ENCODE data around the gene HEPACAM.

The HEPACAM gene

GRCh38 chr11:124884869-124885479 lies 50.9 kb downstream of the HEPACAM start:
- DNase-seq (ENCODE audit: low read depth in 3 of 3): no peak

- no peak for DNase-seq (ENCODE audit: low read depth in 3 of 3)
Measured at GRCh38 chr11:124884340-124884739, 51.5 kb downstream of the HEPACAM start.

- no peak for DNase-seq (ENCODE audit: low read depth in 3 of 3)
Measured at GRCh38 chr11:124882339-124883071, 53.3 kb downstream of the HEPACAM start.

GRCh38 chr11:124880958-124881357 lies 54.9 kb downstream of the HEPACAM start:
- DNase-seq (ENCODE audit: low read depth in 3 of 3): no peak

GRCh38 chr11:124880290-124880611 lies 55.6 kb downstream of the HEPACAM start:
- DNase-seq (ENCODE audit: low read depth in 3 of 3): no peak

GRCh38 chr11:124879493-124880289 lies 56.2 kb downstream of the HEPACAM start:
- DNase-seq (ENCODE audit: low read depth in 3 of 3): no peak

- no peak for DNase-seq (ENCODE audit: low read depth in 3 of 3)
Measured at GRCh38 chr11:124878759-124879492, 56.9 kb downstream of the HEPACAM start.

- no peak for DNase-seq (ENCODE audit: low read depth in 3 of 3)
Measured at GRCh38 chr11:124877910-124878758, 57.7 kb downstream of the HEPACAM start.

- DNase-seq (ENCODE audit: low read depth in 3 of 3): no peak
Measured at GRCh38 chr11:124877631-124877909, 58.3 kb downstream of the HEPACAM start.

GRCh38 chr11:124876818-124877630 lies 58.8 kb downstream of the HEPACAM start:
- DNase-seq (ENCODE audit: low read depth in 3 of 3): no peak

GRCh38 chr11:124875943-124876817 lies 59.7 kb downstream of the HEPACAM start:
- DNase-seq (ENCODE audit: low read depth in 3 of 3): peak; percentile 47 to 76 (median 57)

- DNase-seq (ENCODE audit: low read depth in 3 of 3): no peak
Measured at GRCh38 chr11:124875401-124875800, 60.4 kb downstream of the HEPACAM start.

GRCh38 chr11:124874571-124875255 lies 61.1 kb downstream of the HEPACAM start:
- DNase-seq (ENCODE audit: low read depth in 3 of 3): no peak

GRCh38 chr11:124873951-124874350 lies 61.9 kb downstream of the HEPACAM start:
- DNase-seq (ENCODE audit: low read depth in 3 of 3): no peak

GRCh38 chr11:124872741-124873140 lies 63.1 kb downstream of the HEPACAM start:
- no peak for DNase-seq (ENCODE audit: low read depth in 3 of 3)

- DNase-seq (ENCODE audit: low read depth in 3 of 3): no peak
Measured at GRCh38 chr11:124872280-124872679, 63.6 kb downstream of the HEPACAM start.

GRCh38 chr11:124870430-124870829 lies 65.4 kb downstream of the HEPACAM start:
- DNase-seq (ENCODE audit: low read depth in 3 of 3): no peak

- DNase-seq (ENCODE audit: low read depth in 3 of 3): no peak
Measured at GRCh38 chr11:124869856-124870387, 65.9 kb downstream of the HEPACAM start.

GRCh38 chr11:124869331-124869730 lies 66.5 kb downstream of the HEPACAM start:
- DNase-seq (ENCODE audit: low read depth in 3 of 3): no peak

Measured in stimulated activated CD4-positive, alpha-beta T cell treated with anti-CD3 and anti-CD28 coated beads, TNF-alpha, amount 100 ng/mL, for 24 hours (primary cell).